HCT116 (cell line): ENCODE results near the gene COPS2. TPM values are rescaled to one million over a fixed set of nuclear protein-coding genes. Genes with fewer than 3 reads are reported as not detected.

Source experiments
- ATAC-seq: fragments of 200-7000 bp; cut with Tn5 transposase; 2 replicates; pipeline ENCODE4 v1.9.1; 2020; ENCODE audit warnings: mild to moderate bottlenecking, moderate library complexity
- BruUV-seq: library from RNA; stranded (reverse); fragments of 400-500 nt; replicated peaks from 2 replicates; lab custom pipeline; 2021; lab: Mats Ljungman, UMichigan
- CTCF ChIA-PET: fragments of 300-600 bp; sonication (Branson Sonifier 250); formaldehyde crosslinking; loops from one replicate; lab custom pipeline; 2021; ENCODE audit warnings: antibody characterized with exemption; lab: Charles Lee
- POLR2A ChIA-PET: fragments of 300-600, 350-600 bp; sonication (Branson Sonifier 250); formaldehyde crosslinking; loops from one replicate; lab custom pipeline; 2021; ENCODE audit warnings: antibody characterized with exemption; lab: Charles Lee
- RAD21 ChIA-PET, 2 experiments: fragments of 300-600 bp; sonication (Branson Sonifier 250); formaldehyde crosslinking; loops; one replicate each; lab custom pipeline; 2023; ENCODE audit warnings: low total read pairs in 2 of 2; ENCODE audit not compliant: uncharacterized antibody in 2 of 2, unreplicated experiment in 2 of 2, low non-redundant PET in 1 of 2; lab: Charles Lee
- DNase-seq: peaks from one replicate; pipeline ENCODE4 v3.0.0-alpha.2; 2010; ENCODE audit warnings: low read depth, low spot score
- H2AFZ ChIP-seq: fragments of 200-600 bp; shearing (Covaris generic), sonication (generic); 2 replicates; pipeline ENCODE4 v1.6.1; 2017; ENCODE audit warnings: low read depth, mixed run types, mixed read lengths, antibody characterized with exemption, low read length; ENCODE audit not compliant: poor library complexity, severe bottlenecking
- H3K27ac ChIP-seq: 2 replicates; pipeline ENCODE4 v1.5.1; 2012; ENCODE audit warnings: low read depth, low read length
- H3K27me3 ChIP-seq: fragments of 200-600 bp; sonication (generic); 2 replicates; pipeline ENCODE4 v1.6.1; 2016; ENCODE audit warnings: mixed run types, low read length, mixed read lengths; ENCODE audit not compliant: insufficient read depth
- H3K36me3 ChIP-seq, 2 experiments: fragments of 200-500 bp in 1 of 2; fragments of 200-600 bp in 1 of 2; sonication (Bioruptor generic) in 1 of 2; sonication (generic) in 1 of 2; 2 replicates each; pipeline versions ENCODE4 v1.5.1 to v1.6.1; 2014 to 2016; ENCODE audit warnings: low read length in 2 of 2, inconsistent platforms in 1 of 2, mixed read lengths in 1 of 2, mixed run types in 1 of 2; ENCODE audit not compliant: insufficient read depth in 2 of 2, control insufficient read depth in 1 of 2
- H3K4me1 ChIP-seq, 2 experiments: fragments of 200-600 bp in 1 of 2; sonication (generic) in 1 of 2; 2 replicates each; pipeline versions ENCODE4 v1.5.1 to v1.6.1; 2012 to 2017; ENCODE audit warnings: low read length in 2 of 2, inconsistent platforms in 1 of 2, mild to moderate bottlenecking in 1 of 2, mixed read lengths in 1 of 2, mixed run types in 1 of 2, moderate library complexity in 1 of 2; ENCODE audit not compliant: insufficient read depth in 2 of 2, control insufficient read depth in 1 of 2
- H3K4me2 ChIP-seq: fragments of 200-600 bp; sonication (generic); 2 replicates; pipeline ENCODE4 v1.6.1; 2017; ENCODE audit warnings: mixed run types, low read length, mixed read lengths
- H3K4me3 ChIP-seq, 2 experiments: fragments of 200-600 bp in 1 of 2; sonication (generic) in 1 of 2; replicated peaks in 1 of 2; 2 replicates each; pipeline ENCODE4 v1.5.1; 2011 to 2016; ENCODE audit warnings: low read length in 2 of 2, control low read depth in 1 of 2, low read depth in 1 of 2, mild to moderate bottlenecking in 1 of 2, mixed read lengths in 1 of 2, mixed run types in 1 of 2
- H3K79me2 ChIP-seq: fragments of 200-600 bp; sonication (generic); 2 replicates; pipeline ENCODE4 v1.6.1; 2017; ENCODE audit warnings: mild to moderate bottlenecking, mixed run types, low read length, moderate library complexity, mixed read lengths; ENCODE audit not compliant: insufficient read depth
- H3K9ac ChIP-seq: fragments of 200-600 bp; sonication (generic); 2 replicates; pipeline ENCODE4 v1.6.1; 2016; ENCODE audit warnings: low read length, mixed read lengths
- H3K9me2 ChIP-seq: fragments of 200-600 bp; sonication (generic), shearing (Covaris generic); 2 replicates; pipeline ENCODE4 v1.6.1; 2017; ENCODE audit warnings: mixed run types, mild to moderate bottlenecking, moderate library complexity; ENCODE audit not compliant: insufficient read depth
- H3K9me3 ChIP-seq, 2 experiments: fragments of 200-500 bp in 1 of 2; fragments of 200-600 bp in 1 of 2; sonication (Bioruptor generic) in 1 of 2; sonication (generic) in 1 of 2; 2 replicates each; pipeline ENCODE4 v1.6.1; 2014 to 2017; ENCODE audit warnings: low read length in 2 of 2, mixed read lengths in 2 of 2, inconsistent platforms in 1 of 2, low read depth in 1 of 2, mild to moderate bottlenecking in 1 of 2, mixed run types in 1 of 2, moderate library complexity in 1 of 2; ENCODE audit not compliant: control insufficient read depth in 1 of 2, insufficient read depth in 1 of 2
- H4K20me1 ChIP-seq: fragments of 200-600 bp; sonication (generic), shearing (Covaris generic); 2 replicates; pipeline ENCODE4 v1.6.1; 2017; ENCODE audit warnings: mixed run types, mild to moderate bottlenecking, moderate library complexity; ENCODE audit not compliant: insufficient read depth
- CEBPB ChIP-seq: IDR thresholded peaks from 2 replicates; pipeline ENCODE4 v1.6.1; 2012; ENCODE audit warnings: low read depth
- EGR1 ChIP-seq: IDR thresholded peaks from 2 replicates; pipeline ENCODE4 v1.6.1; 2012; ENCODE audit warnings: low read depth
- ELF1 ChIP-seq: IDR thresholded peaks from 2 replicates; pipeline ENCODE4 v1.6.1; 2012; ENCODE audit warnings: low read depth, borderline replicate concordance
- EZH2 ChIP-seq: fragments of 200-600 bp; sonication (generic); IDR thresholded peaks from 2 replicates; pipeline ENCODE4 v1.6.1; 2017; ENCODE audit warnings: antibody characterized with exemption, mixed run types
- FOSL1 ChIP-seq: IDR thresholded peaks from 2 replicates; pipeline ENCODE4 v1.6.1; 2012; ENCODE audit warnings: low read depth
- JUND ChIP-seq: IDR thresholded peaks from 2 replicates; pipeline ENCODE4 v1.6.1; 2012
- POLR2AphosphoS5 ChIP-seq: IDR thresholded peaks from 2 replicates; pipeline ENCODE4 v1.6.1; 2011; ENCODE audit warnings: mild to moderate bottlenecking, low read depth, low read length, moderate library complexity
- SIN3A ChIP-seq: IDR thresholded peaks from 2 replicates; pipeline ENCODE4 v1.6.1; 2012; ENCODE audit warnings: low read depth
- SP1 ChIP-seq: IDR thresholded peaks from 2 replicates; pipeline ENCODE4 v1.6.1; 2012; ENCODE audit warnings: low read depth
- SRF ChIP-seq: IDR thresholded peaks from 2 replicates; pipeline ENCODE4 v1.6.1; 2012; ENCODE audit warnings: low read depth
- YY1 ChIP-seq: IDR thresholded peaks from 2 replicates; pipeline ENCODE4 v1.6.1; 2011; ENCODE audit warnings: low read length, low read depth, moderate library complexity, mild to moderate bottlenecking; ENCODE audit not compliant: insufficient replicate concordance; ENCODE audit errors: extremely low read depth
- ZFX ChIP-seq: fragments of 450-650 bp; IDR thresholded peaks from 2 replicates; pipeline ENCODE4 v1.6.1; 2017
- intact Hi-C: fragments of 100-400 bp; cut with micrococcal nuclease; formaldehyde crosslinking; loops from 2 replicates; pipeline ENCODE4 v1.10.0; 2022
- total RNA-seq: library from RNA; stranded (reverse); gene quantifications from one replicate; pipeline ENCODE4 v1.2.1, GENCODE V29; 2021; ENCODE audit not compliant: unreplicated experiment
- TF ChIP-seq, protein P1 (sequence below), 3 experiments: fragments of 200-600 bp in 1 of 3; sonication (generic) in 1 of 3; IDR thresholded peaks in 2 of 3; conservative IDR thresholded peaks in 1 of 3; 2 replicates each; pipeline ENCODE4 v1.5.1; 2012 to 2017; ENCODE audit warnings: low read depth in 2 of 3, low read length in 2 of 3, antibody characterized with exemption in 1 of 3, borderline replicate concordance in 1 of 3, control low read depth in 1 of 3, mild to moderate bottlenecking in 1 of 3, mixed read lengths in 1 of 3, mixed run types in 1 of 3, moderate library complexity in 1 of 3; ENCODE audit not compliant: insufficient read depth in 1 of 3
- TF ChIP-seq, protein P2 (sequence below): IDR thresholded peaks from 2 replicates; pipeline ENCODE4 v1.6.1; 2012
- TF ChIP-seq, protein P3 (sequence below): IDR thresholded peaks from 2 replicates; pipeline ENCODE4 v1.6.1; 2012

COPS2 gene
- total RNA-seq, 1 experiment from 2014 or later = 93.6 TPM

DNA sequence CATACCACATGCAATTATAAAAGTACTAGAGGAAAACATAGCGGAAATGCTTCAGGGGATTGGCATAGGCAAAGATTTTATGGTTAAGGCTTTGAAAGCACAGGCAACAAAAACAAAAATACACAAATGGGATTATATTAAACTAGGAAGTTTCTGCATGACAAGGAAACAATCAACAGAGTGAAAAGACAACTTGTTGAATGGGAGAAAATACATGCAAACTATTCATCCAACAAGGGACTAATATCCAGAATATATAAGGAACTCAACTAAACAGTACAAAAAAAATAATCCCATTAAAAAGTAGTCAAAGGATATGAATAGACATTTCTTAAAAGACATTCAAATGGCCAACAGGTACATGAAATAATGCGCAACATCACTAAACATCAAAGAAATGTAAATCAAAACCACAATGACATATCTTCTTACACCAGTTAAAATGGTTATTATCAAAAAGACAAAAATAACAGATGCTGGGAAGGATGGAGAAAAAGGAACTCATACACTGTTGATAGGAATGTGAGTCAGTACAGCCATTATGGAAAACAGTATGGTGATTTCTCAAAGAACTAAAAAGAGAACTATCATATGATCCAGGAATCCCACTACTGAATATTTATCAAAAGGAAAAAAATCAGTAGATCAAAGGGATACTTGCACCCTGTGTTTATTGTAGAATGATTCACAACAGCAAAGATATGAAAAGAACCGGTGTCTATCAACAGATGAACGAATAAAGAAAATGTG is 39.1 kb downstream of the COPS2 start:
- ChIA-PET RAD21 (no interaction called here), CTCF (no interaction called here), POLR2A (no interaction called here)
- no peaks in the 10 kb centered on the region for H3K27me3 ChIP-seq
- H2AFZ ChIP-seq = no peak overlapping the region
- no peak overlapping the region for H3K4me3 ChIP-seq
- peaks cover 3 to 11% of the 10 kb centered on the region in 2 experiments; a peak in 1 of 4 replicates for H3K36me3 ChIP-seq
- H3K9me3 ChIP-seq = 0 out of 4 replicates have a peak, but pooled peaks cover 0 to 6% of the 10 kb centered on the region in 2 experiments
- DNase-seq = no peak
- H3K27ac ChIP-seq = no peak overlapping the region
- no peak overlapping the region for H3K9ac ChIP-seq
- TF ChIP-seq ZFX (no peak), EGR1 (no peak)
- no peaks in the 10 kb centered on the region for H4K20me1 ChIP-seq
- intact Hi-C loops = no loop called here
- no peak overlapping the region for H3K4me2 ChIP-seq
- ATAC-seq = no peak
- no peaks in the 10 kb centered on the region for H3K4me1 ChIP-seq
- no peaks in the 10 kb centered on the region for H3K9me2 ChIP-seq
- no peaks in the 10 kb centered on the region; the same call in 1 of the 2 replicates for H3K79me2 ChIP-seq
- no TSS peak for BruUV-seq

DNA sequence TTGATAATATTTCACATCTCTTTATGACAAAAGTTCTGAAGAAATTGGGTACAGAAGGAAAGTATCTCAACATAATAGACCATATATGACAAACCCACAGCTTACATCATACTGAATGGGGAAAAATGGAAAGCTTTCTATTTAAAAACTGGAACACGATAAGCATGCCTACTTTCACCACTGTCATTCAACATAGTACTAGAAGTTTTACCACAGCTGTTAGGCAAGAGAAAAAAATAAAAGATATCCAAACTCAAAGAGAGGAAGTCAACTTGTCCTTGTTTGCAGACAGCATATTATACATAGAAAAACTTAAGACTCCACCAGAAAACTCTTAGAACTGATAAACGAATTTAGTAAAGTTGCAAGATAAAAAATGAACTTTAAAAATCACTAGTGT is 40.3 kb downstream of the COPS2 start:
- H3K4me2 ChIP-seq = no peak overlapping the region
- ATAC-seq = no peak
- peaks cover 3 to 11% of the 10 kb centered on the region in 2 experiments; a peak in 1 of 4 replicates for H3K36me3 ChIP-seq
- POLR2A ChIA-PET = no interaction called here
- no peak overlapping the region for H3K27ac ChIP-seq
- no TSS peak for BruUV-seq
- RAD21 ChIA-PET = no interaction called here
- H3K9me3 ChIP-seq = 0 out of 4 replicates have a peak, but pooled peaks cover 0 to 6% of the 10 kb centered on the region in 2 experiments
- H3K9me2 ChIP-seq = no peaks in the 10 kb centered on the region
- H3K9ac ChIP-seq = no peak overlapping the region
- DNase-seq = no peak
- no peak for TF ChIP-seq SIN3A
- TF ChIP-seq ELF1 = no peak
- TF ChIP-seq, protein P1, sequence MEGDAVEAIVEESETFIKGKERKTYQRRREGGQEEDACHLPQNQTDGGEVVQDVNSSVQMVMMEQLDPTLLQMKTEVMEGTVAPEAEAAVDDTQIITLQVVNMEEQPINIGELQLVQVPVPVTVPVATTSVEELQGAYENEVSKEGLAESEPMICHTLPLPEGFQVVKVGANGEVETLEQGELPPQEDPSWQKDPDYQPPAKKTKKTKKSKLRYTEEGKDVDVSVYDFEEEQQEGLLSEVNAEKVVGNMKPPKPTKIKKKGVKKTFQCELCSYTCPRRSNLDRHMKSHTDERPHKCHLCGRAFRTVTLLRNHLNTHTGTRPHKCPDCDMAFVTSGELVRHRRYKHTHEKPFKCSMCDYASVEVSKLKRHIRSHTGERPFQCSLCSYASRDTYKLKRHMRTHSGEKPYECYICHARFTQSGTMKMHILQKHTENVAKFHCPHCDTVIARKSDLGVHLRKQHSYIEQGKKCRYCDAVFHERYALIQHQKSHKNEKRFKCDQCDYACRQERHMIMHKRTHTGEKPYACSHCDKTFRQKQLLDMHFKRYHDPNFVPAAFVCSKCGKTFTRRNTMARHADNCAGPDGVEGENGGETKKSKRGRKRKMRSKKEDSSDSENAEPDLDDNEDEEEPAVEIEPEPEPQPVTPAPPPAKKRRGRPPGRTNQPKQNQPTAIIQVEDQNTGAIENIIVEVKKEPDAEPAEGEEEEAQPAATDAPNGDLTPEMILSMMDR (IDR thresholded peaks at IDR 0.05 in 2 of 3, conservative IDR thresholded peaks at IDR 0.05 in 1 of 3; ENCODE audit: borderline replicate concordance in 1 of 3, insufficient read depth in 1 of 3, low read depth in 2 of 3, low read length in 2 of 3) = no peak
- no peak for TF ChIP-seq JUND
- no peak for TF ChIP-seq SRF
- TF ChIP-seq EZH2 = no peak
- TF ChIP-seq POLR2AphosphoS5 = no peak
- TF ChIP-seq FOSL1 = no peak
- TF ChIP-seq ZFX = no peak
- TF ChIP-seq CEBPB = no peak
- TF ChIP-seq, protein P2, sequence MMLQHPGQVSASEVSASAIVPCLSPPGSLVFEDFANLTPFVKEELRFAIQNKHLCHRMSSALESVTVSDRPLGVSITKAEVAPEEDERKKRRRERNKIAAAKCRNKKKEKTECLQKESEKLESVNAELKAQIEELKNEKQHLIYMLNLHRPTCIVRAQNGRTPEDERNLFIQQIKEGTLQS = no peak
- TF ChIP-seq YY1 = no peak
- TF ChIP-seq SP1 = no peak
- TF ChIP-seq, protein P3, sequence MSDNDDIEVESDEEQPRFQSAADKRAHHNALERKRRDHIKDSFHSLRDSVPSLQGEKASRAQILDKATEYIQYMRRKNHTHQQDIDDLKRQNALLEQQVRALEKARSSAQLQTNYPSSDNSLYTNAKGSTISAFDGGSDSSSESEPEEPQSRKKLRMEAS = no peak
- H3K4me1 ChIP-seq = no peaks in the 10 kb centered on the region
- H3K27me3 ChIP-seq = no peaks in the 10 kb centered on the region
- H4K20me1 ChIP-seq = no peaks in the 10 kb centered on the region
- CTCF ChIA-PET = no interaction called here
- no peaks in the 10 kb centered on the region; the same call in 1 of the 2 replicates for H3K79me2 ChIP-seq
- H2AFZ ChIP-seq = no peak overlapping the region
- intact Hi-C loops = no loop called here
- H3K4me3 ChIP-seq = no peak overlapping the region
